LoVo (cell line): ENCODE results near the gene CBLN3.

ENCODE experiments used
- DNase-seq: peaks from one replicate; pipeline ENCODE4 v3.0.0-alpha.2; 2016; ENCODE audit warnings: low spot score

Gene CBLN3

DNA sequence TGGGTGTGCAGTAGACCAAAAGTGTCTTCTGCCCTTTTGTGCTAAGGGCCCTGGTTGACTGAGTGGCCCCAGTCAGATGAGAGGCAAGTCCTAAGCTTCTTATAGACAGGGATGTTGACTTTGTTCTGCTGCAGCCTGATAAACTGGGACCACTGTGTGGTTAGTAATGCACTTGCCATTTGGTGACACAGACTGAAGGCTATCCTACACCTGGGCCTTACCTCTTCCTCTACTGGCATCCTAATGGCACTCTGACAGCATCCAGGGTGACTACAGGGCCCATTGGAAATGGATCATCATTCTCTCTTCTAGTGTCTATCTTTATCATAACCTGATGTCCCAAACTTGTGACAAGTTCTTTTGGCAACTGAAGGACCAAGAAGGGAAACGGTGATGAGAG lies 9.8 kb upstream of the CBLN3 start:
- no peak for DNase-seq

DNA sequence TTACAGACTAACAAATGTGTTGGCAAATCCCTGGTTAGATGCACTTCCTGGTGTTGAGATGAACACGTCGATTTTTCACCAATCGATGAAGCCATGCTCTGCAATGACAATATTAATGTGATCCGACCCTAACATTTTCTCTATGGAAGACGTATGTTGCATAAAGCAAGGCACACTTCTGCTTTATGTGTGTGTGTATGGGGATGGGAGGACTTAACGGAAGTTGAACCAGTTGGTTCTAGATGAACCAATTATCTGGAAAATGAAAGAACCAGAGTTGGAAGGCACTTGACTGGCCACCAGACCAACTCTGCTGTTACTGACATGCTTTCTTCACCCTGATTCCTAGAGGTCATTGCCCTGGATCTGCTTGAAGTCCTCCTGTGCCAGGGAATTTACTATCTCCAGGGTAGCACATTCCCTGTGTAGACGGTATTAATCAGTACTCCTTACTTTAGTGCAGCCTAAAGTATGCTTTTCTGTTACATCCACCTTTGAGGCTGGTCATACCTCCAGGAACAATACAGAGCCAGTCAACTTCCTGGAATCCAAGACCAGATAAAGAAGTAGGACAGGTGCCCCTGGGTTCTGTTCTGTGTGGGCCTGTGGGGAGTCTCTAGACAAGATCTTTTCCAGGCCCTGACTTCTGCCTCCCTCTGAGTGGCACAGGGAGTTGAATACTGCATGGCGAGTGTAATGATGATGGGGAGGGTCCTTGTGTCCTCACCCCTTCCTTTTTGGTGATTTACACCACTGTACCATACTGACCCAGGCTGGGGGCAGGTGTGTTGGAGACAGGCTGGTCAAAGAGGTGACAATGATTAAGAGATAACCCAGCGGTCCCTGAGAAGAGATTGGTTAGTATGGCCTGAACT lies 9.0 kb upstream of the CBLN3 start:
- DNase-seq, result no peak

DNA sequence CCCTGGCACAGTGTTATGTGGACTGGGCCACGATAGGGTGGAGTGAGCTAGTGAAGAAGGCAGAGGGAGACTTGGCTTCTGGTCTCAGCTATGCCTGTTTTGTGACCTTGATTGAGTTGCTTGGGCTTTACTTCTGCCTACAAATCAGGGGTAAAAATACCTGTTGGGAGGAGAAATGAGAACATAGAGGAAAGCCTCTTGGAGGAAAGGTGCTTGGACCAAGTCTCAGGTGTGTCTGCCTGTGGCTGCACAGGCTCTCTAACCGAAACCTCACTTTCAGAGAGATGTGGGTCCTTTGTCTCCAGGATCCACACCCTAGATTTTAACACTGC lies 8.2 kb upstream of the CBLN3 start:
- no peak for DNase-seq

DNA sequence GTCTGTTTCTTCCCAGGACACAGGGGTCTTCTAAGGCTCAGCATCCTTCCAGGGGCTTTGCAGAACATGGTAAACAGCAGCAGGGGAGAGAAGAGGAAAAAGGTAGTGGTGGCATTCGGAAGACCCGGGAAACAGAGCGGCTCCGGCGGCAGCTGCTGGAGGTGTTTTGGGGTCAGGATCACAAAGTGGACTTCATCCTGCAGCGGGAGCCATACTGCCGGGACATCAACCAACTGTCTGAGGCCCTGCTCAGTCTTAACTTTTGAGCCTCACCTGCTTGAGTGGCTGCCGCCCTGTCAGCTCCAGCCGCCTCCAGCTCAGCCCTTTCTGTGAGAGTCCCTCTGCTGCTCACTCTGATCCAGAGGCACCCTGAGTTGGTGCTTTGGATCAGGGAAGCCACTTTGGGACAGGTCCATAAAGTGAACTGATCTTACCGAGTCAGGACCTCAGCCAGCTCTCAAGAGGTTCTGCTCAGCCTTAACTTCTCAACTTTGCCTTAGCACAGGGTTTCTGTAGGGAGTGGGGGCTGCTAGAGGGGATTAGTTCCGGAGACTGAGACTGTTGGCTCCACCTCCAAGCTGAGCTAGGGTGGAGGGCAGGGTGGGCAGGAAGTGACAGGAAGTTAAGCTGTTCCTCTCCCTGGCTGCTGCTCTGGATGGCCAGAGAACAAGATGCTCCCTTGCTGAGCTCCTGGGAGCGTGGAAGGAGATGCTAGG lies 7.7 kb upstream of the CBLN3 start:
- DNase-seq, result no peak

DNA sequence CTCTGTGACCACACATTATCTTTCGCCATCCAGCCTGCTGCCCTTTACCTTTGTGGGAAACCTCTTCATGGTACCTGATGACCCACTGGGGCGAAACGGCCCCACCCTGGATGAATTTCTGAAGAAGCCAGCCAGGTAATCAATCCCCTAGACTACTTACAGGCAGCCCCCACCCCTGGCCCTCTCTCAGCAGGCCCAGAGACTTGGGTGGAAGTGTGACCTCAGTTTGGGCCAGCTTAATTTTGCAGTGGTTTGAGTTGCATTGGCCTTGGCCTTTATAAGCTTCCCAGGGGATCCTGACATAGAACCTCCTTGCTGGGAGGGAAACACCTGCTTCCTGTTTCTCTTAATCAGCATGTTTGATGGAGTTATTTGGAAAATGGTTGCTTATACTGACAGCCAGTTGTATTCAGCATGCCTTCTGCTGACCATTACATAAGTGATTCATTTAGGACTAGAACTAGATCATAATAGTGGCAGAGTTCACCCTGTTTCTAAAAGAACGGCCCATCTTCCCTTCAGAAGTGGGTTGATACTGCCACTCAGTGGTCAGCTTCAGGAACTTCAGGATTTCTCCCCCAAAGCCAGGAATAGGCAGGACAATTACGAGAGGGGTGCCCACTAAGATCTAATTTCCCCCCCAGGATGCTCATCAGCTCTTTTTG lies 7.0 kb upstream of the CBLN3 start:
- DNase-seq, result peak; percentile 59

DNA sequence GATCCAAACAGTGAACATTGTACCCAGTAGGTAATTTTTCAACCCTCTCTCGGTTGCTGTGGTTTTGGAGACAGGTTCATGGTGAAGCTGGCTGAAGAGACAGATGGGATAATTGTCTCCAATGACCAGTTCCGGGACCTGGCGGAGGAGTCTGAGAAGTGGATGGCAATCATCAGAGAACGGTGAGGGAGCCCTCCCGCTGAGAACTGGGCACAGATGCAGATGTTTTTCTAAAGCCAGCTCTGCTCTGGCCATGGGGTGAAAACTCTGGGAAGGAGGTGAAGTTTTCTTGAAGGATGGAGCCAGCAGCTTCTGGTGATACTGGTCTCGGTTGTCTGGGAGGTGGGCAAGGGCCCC lies 6.5 kb upstream of the CBLN3 start:
- DNase-seq, result no peak

DNA sequence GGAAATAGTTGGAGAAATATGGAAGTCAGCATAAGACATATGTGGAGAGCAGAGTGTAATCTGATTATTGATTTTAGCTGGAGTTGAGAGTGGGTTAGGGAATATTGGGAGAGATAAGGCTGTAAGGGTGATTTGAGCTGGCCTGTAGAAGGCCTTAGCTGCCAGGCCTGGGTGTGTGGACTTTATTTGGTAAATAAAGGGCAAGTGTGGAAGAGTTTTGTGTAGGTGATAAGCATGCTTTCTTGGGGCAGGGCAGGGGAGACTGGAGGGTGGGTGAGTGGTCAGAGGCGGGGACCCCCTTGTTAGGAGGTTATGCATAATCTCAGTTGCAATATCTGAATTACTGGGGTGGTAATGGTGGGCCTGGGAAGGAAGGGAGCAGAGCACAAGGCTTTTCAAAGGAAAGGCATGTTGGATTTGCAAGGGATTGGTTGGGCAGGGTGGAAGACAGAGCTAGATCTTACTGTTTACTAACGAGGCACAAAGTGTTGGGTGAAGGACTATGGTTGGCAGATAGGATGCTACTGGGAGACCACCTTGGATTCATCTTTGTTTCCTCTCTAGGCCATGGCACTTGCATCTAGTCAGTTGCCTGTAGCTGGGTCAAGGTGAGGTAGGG lies 5.8 kb upstream of the CBLN3 start:
- no peak for DNase-seq

DNA sequence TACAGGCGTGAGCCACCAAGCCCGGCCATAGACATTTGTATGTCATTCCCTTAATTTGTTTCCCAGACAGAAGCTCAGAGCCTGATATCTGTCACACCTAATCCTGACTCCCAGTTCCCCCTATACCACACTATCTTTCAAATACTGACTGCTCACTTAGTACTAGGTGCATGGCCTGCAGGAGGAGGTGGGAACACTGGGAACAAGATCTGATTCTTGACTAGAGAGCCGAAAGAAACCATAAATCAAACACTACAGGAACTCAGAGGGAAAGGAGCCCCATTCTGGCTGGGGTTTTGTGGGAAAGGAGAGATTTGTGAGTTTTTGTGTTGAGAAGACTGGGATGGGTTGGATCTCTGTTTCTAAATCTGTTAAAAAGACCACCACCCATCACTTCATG lies 5.2 kb upstream of the CBLN3 start:
- no peak for DNase-seq

DNA sequence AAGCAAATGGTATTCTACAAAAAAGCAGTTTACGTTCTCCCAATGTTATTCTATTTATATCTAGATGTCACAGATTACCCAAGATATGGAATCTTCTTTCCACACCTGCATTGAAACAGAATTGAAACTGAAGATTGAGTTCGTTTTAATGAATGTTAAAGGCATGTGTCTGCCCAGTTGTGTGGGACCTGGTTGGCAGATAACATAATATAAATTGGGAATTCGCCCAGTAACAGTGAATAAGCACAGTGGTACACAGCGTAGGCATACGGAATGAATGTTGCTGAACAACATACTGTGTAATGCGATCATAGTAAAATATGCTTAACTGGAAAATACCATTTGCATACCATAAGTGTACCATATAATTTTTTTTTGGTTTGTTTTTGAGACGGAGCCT lies 4.6 kb upstream of the CBLN3 start:
- DNase-seq, result no peak

DNA sequence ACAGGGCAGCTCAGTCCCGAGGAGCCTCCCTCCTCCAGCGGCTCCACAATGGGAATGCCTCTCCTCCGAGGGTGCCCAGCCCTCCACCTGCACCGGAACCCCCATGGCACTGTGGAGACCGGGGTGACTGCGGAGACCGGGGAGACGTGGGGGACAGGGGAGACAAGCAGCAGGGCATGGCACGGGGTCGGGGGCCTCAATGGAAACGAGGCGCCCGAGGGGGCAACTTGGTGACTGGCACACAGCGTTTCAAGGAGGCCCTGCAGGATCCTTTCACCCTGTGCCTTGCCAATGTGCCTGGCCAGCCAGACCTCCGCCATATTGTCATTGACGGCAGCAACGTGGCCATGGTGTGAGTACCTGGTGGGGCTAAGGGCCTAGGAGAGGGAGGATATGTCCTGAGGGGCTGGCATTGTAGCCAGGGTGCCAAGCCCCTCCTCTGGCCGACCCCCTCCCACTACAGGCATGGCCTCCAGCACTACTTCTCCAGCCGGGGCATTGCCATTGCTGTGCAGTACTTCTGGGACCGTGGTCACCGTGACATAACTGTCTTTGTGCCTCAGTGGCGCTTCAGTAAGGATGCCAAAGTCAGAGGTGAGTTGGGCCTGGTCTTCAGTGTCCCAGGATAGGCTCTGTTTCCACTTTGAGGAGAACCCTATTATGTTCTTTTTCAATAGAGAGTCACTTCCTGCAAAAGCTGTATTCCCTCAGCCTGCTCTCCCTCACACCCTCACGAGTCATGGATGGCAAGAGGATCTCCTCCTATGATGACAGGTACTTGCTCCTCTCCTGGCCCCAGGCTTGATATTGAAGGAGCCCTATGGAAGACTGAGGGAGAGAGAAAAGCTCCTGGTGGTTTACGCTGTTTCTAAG lies 3.0 kb upstream of the CBLN3 start:
- DNase-seq, result no peak

DNA sequence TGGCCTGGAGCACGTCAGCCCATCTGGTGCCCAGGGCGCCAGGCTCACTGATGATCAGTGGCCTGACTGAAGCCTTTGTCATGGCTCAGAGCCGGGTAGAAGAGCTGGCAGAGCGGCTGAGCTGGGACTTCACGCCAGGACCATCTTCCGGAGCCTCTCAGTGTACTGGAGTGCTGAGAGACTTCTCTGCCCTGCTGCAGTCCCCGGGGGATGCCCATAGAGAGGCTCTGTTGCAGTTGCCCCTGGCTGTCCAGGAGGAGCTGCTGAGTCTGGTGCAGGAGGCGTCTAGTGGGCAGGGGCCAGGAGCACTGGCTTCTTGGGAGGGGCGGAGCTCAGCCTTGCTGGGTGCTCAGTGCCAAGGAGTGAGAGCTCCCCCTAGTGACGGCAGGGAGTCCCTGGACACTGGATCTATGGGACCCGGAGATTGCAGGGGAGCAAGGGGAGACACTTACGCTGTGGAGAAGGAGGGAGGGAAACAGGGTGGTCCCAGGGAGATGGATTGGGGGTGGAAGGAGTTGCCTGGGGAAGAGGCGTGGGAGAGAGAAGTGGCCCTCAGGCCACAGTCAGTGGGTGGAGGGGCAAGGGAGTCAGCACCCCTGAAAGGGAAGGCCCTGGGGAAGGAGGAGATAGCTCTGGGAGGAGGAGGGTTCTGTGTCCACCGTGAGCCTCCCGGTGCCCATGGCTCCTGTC lies 2.2 kb upstream of the CBLN3 start:
- DNase-seq, result peak; percentile 86

DNA sequence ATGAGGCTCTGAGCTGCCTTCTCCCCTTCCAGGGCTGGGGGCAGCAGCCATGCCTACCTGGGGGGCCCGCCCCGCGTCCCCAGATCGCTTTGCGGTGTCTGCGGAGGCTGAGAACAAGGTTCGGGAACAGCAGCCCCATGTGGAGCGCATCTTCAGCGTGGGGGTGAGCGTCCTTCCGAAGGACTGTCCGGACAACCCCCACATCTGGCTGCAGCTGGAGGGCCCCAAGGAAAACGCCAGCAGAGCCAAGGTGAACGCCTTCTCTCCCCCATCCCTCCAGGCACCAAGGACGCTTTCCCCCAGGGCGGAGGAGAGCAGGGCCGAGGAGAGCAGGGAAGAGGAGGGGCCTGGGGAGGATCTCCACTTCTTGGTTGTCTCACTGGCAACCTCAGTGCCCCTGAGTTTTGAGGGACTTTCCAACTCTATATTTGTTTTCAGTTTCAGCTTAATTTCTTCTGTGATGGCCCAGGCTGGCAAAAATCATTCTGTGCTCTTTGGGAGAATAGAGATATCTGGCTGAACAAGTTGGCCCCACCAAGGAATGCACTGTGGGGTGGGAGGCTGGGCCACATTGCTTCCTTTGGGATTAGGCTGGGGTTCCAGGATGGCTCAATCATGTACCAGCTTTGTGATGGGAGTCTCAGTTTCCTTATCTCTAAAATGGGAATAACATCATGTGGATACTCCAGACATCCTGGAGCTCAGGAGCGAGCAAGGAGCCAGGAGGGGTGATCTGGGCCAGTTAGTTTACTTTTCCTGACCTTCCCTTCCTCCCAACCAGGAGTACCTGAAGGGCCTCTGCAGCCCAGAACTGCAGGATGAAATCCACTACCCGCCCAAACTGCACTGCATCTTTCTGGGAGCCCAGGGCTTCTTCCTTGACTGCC lies 1.5 kb upstream of the CBLN3 start:
- DNase-seq, result no peak

DNA sequence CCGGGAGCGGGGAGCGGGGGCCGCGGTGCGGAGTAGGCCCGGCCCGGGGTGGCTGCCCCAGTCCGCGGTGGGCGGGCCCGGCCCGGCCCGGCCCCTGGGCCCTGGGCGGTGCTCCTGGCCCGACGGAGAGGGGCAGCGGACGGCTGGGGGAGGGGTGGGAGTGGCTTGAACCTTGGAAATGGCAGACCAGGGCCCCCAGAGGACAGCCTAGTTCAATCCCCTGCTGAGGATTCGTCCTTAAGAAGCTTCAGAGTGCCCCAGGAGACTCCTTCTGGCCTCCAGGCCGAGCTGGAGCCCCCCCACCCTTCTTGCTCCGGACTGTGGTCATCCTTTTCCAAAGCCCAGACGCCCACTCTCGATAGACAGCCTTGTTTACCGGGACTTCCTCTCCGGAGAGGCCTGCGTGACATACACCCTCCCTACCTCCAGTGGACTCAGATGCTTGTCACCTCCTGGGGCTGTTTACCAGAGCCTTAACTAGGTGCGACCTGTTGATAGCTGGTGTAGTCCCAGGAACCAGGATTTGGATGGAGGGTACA lies 744 bp upstream of the CBLN3 start:
- DNase-seq, result peak; percentile 67

DNA sequence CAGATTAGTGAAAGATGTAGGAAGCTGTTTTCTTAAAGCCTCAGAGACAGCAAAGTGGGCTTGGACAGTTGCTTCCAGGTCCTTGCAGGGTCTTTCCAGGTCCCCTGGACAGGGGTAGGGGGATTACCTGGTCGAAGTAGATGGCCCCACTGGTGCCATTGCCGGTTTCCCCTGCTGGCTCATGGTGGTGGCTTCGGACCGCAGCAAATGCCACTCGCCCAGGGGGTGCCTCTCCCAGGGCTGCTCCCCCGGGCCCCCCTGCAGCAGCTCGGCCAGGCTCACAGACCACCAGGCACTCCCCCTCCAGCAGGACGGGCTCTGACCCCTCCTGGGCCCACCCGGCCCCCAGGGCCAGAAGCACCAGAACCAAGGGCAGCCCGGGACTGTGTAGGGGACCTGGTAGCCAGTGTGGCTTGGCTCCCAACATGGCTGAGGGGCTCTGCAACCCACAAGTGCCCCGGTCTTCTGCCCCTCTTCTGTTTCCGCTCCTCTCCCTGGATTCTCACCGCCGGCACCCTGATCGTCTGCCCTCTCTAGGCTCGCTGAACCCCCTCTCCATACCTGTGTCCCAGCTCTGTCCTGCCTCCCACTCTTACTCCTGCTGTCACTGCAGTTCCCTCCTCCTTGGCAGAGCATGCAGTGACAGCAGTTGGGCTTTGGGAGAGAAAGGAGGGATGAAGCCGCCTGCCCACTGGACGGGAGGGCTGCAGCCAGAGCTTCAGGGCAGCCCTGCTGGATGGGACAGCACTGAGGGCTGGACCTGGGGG lies 657 bp downstream of the CBLN3 start:
- DNase-seq, result no peak

DNA sequence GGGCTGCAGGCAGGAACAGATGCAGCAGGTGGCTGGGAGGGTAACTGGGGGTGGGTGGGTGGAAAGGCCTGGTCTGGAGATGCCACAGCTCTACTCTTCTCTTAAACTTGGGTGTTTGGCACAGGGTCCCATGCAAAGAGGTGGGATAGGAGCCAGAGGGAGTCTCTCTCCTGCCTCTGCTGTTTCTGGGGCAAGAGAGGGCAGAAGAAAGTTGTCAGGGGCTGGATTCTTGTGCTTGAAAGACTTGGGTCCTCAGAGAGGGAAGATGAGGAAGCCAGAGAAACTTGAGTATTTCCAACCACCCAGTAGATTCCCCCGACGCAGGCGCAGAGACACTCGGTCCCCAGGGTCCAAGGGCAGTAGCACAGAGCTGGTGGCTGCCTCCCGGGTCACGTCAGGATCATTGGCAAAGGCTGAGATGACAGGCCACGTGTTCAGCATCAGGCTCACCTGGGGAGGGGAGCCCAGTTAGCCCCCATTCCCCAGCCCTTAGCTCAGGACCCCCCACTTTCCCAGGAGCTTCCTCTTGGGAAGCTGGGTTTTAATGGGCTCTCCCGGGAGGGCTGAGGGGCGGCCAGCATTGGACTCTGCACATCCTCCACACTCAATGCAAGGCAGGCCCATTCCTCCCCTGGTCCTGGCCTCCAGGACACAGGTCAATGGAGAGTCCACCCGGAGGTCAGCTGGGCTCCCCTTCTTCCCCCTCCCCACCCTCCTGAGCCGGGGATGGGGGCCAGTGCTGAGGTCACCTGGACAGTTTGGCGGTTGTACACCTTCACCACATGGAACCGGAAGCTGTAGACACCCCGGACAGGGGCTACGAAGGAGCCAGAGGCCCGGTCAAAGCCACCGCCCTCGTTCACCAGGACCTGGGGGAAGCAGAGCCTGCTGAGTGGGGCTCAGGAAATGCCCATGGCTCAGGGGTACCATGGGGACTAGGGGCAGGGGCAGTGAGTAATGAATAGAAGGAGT lies 1.6 kb downstream of the CBLN3 start:
- DNase-seq, result no peak

DNA sequence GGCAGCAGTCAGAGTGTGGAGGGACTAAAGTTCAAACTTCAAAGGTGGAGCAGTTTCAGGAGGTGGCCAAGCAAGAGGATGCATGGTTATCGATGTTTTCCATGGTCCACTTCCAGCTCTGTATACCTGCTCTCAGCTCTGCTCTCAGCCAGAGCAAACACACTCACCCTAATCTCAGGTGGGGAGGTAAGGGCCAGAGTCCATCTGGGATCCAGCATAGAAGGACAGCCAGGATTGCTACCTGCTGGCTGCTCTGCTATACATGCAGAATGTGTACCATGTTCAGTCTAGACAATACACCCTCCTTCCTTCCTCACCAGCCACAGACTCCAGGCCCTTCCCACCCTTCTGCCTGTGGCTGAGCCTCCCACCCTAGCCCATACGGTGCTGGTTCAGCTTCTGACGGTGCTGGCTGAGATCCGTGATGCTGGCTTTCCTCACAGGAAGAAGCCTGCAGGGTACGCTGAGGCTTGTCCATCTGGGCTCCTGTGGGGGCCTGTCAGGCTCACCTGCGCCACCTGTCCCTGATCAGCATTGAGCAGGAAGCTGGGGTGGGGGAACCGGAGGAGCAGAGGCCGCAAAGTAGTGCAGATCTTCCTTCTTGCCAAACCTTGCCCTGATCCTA lies 2.4 kb downstream of the CBLN3 start:
- peak; percentile 26 for DNase-seq

DNA sequence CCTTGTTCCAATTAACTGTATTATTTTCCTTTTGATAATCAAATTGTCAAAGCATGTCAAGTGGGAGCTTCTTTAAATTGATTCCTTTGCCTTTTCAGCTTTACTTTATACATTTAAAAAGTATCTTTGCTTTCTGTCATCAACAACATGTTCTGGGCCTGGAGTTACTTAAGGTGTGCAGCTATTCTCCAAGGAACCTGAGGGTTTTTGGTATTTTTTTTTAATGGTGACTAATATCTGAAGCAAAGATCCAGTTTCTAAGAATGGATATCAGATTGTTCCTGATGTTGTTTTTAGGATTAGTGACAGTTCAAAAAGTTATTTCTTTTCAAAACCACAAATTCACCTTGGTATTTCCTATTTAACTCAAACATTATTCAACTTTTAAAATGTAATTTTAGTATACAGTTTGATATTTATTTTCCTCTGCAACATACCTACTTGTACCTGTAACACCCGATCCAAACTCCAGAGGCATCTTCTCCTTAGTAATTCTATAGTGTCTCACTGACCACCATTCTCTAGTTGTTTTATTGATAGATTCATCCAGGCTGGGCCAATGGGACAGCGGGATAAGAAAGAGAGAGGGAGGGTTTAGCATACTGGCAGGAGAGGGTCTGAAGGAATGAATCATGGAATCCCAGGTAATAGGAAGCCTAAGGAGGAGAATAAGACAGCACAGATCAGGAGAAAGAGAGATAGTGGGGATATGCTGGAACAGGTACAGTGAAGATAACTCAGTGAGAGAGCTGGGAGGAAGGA lies 3.1 kb downstream of the CBLN3 start:
- DNase-seq, result no peak
